GM04503 (cell line): ENCODE data around the gene GALNT12.

Source experiments
- DNase-seq: peaks from one replicate; pipeline ENCODE4 v3.0.0-alpha.2; 2012; ENCODE audit warnings: low read depth

Gene GALNT12

DNA sequence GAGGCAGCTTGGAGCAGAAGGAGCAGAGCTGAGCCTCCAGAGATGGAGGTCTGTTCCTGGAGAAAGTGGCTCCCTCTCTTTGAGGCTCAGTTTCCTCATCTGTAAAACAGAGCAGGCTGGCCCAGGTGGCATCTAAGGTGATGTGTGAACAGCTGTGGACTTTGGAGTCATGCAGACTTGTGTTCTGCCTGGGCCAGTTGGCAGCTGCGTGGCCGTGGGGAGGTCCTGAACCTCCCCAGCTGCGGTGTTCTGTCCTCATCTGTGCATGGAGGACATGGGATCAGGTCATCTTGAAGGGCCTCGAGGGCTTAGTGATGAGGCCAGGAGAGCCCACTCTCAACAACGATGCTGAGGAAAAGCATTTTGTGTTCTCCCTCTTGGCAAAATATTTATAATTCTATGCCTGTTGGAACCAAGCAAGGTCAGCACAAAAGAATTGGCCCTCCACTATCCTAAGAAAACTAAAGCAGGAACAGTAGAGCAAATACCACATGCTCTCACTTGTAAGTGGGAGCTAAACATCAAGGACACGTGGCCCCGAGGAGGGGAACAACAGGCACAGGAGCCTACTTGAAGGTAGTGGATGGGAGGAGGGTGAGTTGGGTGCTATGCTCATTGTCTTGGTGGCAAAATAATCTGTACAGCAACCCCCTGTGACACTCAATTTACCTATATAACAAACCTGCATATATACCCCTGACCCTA is 73.0 kb downstream of the GALNT12 start:
- no peak for DNase-seq

DNA sequence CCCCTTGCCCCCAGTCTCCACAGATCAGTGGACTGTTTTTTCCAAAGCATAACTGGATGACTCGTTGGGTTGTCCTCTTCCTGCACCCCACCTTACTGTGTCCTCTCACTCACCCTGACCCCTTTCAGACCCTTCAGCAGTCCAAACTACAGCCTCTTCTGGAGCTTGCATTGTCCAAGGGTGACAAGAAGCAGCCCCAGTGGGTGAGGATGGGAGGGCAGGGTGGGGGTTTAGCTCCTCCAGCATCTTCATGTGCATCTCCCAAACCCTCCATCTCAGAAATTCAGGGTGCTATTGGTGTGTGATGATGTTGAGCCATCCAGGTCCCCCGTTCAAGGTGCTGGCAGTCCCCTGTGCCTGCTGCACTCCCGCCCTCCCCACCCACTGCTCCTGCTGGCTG is 73.9 kb downstream of the GALNT12 start:
- no peak for DNase-seq

- DNase-seq, result no peak
Measured at GRCh38 chr9:98881836-98882568, 74.5 kb downstream of the GALNT12 start.

DNA sequence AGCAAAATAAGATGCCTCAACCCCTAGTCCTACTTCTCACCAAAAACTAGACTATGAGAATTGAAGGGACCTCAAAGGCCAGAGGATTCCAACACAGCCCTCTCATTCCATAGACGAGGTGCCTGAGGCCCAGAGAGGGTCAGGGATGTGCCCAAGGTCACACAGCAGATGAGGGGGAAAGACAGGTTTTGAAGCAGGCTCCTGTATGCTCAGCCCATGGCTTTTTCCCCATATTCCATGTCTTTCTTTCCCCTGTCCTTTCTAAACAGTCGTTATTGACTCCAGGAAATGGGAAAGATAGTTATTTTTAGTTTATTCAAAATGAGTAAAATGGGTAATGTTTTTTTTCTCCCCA is 75.1 kb downstream of the GALNT12 start:
- no peak for DNase-seq

DNA sequence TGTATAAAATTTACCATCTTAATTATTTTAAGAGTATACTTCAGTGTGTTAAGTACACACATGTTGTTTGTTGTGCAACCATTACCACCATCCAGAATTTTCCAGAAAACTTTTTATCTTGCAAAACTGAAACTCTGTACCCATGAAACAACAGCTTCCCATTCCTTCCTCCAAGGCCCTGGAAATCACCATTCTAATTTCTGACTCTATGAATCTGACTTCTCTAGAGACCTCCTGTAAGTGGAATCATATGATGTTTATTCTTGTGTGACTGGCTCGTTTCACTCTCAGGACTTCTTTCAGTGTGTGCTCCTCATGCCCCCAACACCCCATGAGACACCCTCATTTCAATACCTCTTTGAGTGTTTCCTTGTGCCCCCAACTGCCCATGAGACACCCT is 75.8 kb downstream of the GALNT12 start:
- no peak for DNase-seq

DNA sequence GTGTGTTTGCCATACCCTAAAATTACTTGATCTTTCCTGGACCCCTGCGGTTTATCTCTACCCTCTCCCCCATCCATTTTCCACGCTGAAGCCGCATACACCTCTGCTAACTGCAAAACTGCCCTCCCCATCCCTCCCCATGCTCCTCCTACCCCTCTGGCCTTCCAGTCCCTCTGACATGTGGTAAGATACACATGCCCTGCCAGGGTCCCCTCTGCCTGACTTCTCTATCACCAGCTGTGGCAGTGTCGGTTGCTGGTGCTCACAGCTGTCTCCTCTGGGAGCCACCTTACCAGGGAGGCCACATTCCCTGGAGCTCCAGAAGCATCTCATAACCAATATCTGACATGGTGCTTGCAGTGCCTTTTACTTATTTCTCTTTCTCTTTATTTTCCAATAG is 77.4 kb downstream of the GALNT12 start:
- no peak for DNase-seq

GRCh38 chr9:98885575-98886295 is 78.3 kb downstream of the GALNT12 start:
- no peak for DNase-seq

DNA sequence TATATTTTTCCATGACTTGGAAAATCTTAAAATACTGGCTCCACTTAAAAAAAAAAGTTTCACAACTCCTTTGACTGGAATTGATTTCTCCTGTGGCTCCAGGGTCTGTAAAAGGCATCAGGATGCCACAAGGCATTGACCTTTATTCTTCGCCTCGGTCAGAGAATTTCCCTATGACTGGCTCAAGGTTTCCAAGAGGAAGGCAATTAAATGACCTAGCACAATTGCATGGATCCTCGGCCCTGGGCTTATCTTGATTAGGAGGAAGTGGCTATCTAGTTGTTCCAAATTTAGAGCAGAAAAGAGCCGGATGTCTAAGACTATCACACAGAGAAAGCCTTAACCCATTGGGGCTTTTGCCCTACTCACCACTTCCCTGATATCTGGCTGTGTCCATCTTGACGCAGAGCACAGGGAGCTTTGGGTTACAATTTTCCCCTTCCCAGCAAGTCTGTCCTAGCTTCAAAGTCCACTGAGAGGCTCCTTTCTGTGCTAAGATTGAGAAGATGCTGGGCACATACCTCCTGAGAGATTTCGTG is 79.3 kb downstream of the GALNT12 start:
- DNase-seq, result no peak

DNA sequence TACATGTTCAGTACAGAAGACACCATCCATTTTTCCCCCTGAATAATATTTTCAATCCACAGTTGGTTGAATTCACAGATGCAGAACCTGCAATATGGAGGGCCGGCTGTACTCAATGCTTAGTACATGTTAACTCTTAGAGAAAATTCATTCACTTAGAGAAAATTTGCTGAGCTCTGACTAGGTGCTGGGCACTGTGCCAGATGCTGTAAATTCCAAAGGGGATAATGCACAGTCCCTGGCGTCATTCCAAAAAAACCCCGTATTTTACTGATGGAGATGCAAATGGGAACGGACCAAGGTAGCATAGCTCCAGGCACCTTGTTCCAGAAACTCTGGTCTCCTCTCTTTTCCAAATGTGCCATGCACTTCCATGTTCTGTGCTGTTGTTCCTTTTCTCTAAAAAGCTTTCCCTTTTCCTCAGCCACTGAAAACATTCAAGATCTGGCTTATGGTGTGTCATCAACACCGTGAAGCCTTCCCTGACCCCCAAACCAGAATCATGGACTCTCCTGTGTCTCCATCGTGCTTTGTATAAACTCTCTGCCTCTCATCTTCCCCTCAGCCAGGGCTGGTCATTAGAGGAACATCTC is 80.5 kb downstream of the GALNT12 start:
- DNase-seq, result no peak

DNA sequence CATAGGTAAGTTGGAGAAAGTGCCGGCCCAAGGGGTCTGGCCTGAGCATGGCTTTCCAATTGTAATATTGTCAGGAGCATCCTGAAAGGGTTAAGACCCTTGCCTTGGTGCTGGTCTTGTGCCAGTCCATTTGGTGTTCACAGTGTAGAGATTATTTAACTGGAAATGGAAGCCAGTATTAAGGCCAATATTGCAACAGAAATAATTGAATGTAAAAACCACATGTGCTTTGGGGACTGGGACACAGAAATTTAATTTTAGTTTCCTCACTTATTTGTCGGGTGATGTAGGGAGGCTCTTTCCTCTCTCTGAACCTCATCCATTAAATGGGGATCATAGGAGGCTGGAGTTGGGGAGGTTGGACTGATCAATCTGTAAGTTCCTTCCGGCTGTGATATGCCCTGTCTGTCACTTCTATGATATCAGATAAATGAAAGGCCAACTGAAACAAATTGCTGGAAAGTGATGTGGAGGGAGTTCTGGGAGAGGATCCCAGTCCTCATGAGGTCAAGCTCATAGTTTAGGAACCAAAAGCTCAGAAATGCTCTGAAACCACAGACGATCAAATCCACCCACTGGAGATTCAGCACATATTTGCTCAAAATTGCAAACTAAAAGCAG is 81.4 kb downstream of the GALNT12 start:
- DNase-seq, result no peak

GRCh38 chr9:98890256-98890655 is 82.8 kb downstream of the GALNT12 start:
- DNase-seq, result no peak

DNA sequence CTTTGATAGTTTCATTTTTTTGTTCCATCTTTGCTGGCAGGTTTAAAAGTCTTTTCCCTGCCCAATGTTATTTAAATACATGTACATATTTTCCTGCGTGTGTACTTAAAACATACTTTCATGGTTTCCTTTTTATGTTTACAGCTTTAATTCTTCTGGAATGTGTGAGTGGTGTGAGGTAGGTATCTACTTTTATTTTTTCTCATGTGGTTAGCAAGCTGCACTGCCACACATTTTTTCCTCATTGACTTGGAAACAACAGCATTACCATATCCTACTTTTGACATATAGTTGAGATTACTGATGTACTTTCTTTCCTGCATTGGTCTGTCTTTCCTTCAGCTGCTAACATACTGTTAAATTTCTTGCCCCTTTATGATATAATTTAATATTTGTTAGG is 84.8 kb downstream of the GALNT12 start:
- no peak for DNase-seq

DNA sequence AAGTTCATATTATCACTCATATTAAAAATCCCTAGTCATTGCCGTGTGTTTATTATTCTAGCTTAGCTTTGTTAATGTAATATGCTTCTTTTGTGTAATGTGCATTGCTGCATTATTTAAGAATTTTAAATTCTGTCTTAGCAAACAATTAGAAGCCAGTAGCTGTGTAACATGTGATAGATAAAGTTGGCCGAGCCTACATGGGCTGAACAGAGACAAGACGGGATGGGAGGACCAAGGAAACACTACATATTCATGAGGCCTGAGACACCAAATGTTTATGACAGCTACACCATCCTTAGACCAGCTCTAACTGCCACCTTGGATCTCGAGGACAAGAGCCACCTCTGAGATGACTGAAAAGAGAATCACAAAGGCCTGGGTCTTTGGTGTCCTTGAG is 85.2 kb downstream of the GALNT12 start:
- DNase-seq, result no peak

DNA sequence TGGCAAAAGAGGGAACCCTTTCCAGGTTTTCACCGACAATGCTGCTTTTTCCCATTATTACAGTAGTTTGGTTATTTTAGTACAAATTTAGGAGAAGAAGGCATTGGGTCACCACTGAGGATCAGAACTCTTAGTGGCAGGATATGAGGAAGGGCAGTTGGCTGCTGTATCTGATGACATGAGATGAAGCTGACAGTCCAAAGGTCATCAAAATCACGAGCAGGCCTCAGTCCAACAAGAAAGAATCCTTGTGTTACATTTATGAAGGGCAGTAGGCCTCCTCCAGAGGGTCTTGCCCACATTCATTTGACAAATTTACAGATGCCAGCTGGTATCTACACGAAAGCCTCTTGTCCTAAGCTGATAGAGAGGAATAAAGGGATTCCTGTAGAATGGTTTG is 86.7 kb downstream of the GALNT12 start:
- DNase-seq, result no peak

- DNase-seq, result no peak
Measured at GRCh38 chr9:98894761-98895160, 87.3 kb downstream of the GALNT12 start.

DNA sequence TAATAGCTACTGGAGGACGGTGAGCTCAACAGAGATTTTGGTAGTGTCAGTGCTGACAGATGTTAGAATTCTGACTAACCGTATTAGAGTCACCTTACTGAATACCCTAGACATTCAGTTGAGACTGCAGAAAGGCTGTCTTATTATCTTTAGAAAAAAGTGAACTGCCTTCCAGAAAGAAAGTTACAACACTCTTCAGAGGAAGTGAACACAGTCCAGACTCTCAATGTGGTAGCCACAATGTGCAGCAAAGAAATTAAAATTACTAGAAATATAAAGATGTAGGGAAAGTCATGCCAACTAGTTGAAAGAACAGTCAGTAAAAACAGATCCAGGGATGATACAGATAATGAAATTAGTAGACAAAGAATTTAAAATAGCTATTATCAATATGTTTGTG is 89.2 kb downstream of the GALNT12 start:
- no peak for DNase-seq

GRCh38 chr9:98897745-98898144 is 90.3 kb downstream of the GALNT12 start:
- DNase-seq, result no peak

- peak; percentile 63 for DNase-seq
Measured at GRCh38 chr9:98899408-98900056, 92.1 kb downstream of the GALNT12 start.
